ENCODE measurements around the gene GPR173.

GPR173 gene

DNA sequence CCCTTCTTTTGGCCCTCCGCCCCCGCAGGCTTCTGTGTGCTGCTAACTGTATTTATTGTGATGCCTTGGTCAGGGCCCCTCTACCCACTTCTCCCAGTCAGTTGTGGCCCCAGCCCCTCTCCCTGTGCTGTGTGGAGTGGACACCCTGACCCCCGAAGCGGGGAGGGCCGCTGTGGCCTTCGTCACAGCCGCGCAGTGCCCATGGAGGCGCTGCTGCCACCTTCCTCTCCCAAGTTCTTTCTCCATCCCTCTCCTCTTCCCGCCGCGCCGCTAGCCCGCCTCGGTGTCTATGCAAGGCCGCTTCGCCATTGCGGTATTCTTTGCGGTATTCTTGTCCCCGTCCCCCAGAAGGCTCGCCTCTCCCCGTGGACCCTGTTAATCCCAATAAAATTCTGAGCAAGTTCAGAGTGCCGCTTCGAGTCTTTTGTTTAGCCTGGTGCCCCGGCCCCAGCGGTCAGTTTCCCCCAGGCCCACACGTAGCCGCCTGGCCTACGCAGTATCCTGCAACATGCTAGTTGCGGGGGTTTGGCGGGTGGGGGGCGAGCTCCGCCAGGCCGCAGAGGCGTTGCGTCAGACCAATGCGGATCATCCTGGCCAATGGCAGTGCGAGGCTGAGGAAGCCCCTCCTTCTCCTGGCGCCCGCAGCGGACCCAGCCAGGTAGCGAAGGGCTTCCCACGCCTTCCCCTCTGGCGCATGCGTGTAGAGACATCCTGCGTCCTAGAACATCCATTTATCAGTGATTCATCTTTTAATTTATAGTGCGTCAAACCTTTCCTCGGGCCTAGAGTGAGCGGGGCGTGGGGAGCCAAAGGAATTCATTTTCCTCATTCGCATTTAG is 39.8 kb downstream of the GPR173 start:
- H3K4me3 ChIP-seq (replicated peaks; ENCODE audit: low read depth, low read length), result peak overlapping the region; percentile 17
- no peak for DNase-seq (ENCODE audit: extremely low read depth, low read depth)
- TF ChIP-seq, protein P1, sequence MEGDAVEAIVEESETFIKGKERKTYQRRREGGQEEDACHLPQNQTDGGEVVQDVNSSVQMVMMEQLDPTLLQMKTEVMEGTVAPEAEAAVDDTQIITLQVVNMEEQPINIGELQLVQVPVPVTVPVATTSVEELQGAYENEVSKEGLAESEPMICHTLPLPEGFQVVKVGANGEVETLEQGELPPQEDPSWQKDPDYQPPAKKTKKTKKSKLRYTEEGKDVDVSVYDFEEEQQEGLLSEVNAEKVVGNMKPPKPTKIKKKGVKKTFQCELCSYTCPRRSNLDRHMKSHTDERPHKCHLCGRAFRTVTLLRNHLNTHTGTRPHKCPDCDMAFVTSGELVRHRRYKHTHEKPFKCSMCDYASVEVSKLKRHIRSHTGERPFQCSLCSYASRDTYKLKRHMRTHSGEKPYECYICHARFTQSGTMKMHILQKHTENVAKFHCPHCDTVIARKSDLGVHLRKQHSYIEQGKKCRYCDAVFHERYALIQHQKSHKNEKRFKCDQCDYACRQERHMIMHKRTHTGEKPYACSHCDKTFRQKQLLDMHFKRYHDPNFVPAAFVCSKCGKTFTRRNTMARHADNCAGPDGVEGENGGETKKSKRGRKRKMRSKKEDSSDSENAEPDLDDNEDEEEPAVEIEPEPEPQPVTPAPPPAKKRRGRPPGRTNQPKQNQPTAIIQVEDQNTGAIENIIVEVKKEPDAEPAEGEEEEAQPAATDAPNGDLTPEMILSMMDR (IDR thresholded peaks at IDR 0.05; ENCODE audit: low read depth, low read length, missing control alignments), result no peak

DNA sequence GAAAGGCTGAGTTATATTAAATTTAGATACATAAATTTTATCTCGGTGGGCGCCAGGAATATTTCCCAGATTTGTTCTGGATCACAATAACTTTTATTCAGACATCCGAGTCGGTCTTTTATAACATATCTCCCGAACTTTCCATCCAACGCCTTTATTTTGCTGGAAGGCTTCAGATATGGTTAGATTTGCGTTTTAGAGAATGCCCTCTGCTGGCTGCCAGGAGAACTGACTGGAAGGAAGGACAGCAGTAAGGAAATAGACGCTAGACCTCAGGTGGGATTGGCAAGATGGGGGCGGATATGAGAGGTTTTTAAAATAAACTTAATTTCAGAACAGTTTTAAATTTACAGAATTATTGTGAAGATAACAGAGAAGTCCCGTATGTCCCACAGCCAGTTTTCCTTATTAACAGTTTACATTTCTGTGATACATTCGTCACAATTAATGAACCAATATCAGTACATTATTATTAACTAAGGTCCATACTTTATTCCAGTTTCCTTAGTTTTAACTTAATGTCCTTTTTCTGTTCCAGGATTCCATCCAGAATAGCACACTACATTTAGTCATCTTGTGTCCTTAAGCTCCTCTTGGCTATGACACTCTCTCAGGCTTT is 40.7 kb downstream of the GPR173 start:
- H3K4me3 ChIP-seq (replicated peaks; ENCODE audit: low read depth, low read length), result peak overlapping the region; percentile 17
- DNase-seq (ENCODE audit: extremely low read depth, low read depth), result no peak
- TF ChIP-seq, protein P1 (IDR thresholded peaks at IDR 0.05; ENCODE audit: low read depth, low read length, missing control alignments), result peak; percentile 71

DNA sequence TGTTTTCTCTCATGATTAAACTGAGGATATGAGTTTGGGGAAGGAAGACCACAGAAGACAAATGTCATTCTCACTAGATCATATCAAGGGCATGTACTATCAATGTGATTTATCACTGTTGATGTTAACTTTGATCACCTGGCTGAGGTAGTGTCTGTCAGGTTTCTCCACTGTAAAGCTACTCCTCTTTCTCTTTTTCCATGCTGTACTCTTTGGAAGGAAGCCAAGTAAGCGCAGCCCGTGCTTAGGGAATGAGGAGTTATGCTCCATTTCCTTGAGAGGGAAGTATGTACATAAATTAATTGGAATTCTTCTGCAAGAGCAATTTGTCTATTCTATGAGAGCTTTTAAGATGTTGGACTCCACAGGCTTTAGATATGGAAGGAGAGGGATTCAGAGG is 41.3 kb downstream of the GPR173 start:
- DNase-seq (ENCODE audit: extremely low read depth, low read depth), result no peak
- H3K4me3 ChIP-seq (replicated peaks; ENCODE audit: low read depth, low read length), result no peak overlapping the region
- TF ChIP-seq, protein P1 (IDR thresholded peaks at IDR 0.05; ENCODE audit: low read depth, low read length, missing control alignments), result no peak

DNA sequence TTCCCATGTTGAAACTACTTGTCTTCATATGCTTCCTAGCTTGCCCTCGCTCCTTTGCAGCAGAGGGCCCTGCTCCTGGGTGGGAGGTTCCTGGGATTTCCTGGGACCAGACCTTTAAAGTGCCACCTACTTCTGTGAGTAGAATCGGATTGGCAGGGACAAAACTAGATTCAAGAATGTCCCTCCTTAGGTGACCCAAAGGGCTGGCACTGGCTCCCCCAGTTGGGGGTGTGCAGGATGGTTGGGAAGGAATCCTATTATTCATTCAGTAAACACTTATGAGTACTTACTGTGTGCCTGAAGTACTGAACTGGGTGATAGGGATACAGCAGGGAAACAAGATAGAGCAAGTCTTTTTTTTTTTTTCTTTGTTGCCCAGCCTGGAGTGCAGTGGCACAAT is 42.8 kb downstream of the GPR173 start:
- TF ChIP-seq, protein P1 (IDR thresholded peaks at IDR 0.05; ENCODE audit: low read depth, low read length, missing control alignments), result no peak
- DNase-seq (ENCODE audit: extremely low read depth, low read depth), result no peak

DNA sequence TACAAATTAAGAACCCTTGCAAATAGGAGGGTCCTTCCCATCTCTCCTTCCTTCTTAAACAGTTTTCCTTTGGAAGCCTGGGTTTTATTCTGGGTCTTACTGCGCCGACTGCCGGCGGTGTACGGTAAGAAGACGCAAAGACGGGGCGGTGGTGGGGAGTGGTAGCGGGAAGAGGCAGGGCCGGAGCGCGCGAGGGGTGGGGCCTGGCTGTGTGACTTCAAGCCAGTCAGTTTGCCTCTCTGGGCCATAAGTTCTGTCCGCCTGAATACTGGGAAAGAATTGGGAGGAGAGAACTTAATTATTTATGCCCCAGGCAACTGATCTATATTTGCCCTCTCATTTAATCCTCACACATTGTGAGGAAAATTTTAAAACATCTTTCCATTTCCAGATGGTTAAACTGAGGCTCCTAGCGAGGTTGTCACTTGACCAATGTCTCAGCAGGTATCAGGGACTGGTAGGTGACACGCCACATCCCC is 44.6 kb downstream of the GPR173 start:
- DNase-seq (ENCODE audit: extremely low read depth, low read depth), result no peak
- TF ChIP-seq, protein P1 (IDR thresholded peaks at IDR 0.05; ENCODE audit: low read depth, low read length, missing control alignments), result peak; percentile 48
- peak overlapping the region; percentile 76 for H3K4me3 ChIP-seq (replicated peaks; ENCODE audit: low read depth, low read length)

More for the DNA sequence above, 42.8 kb downstream of the GPR173 start:
- H3K4me3 ChIP-seq (replicated peaks; ENCODE audit: low read depth, low read length), result no peak overlapping the region

DNA sequence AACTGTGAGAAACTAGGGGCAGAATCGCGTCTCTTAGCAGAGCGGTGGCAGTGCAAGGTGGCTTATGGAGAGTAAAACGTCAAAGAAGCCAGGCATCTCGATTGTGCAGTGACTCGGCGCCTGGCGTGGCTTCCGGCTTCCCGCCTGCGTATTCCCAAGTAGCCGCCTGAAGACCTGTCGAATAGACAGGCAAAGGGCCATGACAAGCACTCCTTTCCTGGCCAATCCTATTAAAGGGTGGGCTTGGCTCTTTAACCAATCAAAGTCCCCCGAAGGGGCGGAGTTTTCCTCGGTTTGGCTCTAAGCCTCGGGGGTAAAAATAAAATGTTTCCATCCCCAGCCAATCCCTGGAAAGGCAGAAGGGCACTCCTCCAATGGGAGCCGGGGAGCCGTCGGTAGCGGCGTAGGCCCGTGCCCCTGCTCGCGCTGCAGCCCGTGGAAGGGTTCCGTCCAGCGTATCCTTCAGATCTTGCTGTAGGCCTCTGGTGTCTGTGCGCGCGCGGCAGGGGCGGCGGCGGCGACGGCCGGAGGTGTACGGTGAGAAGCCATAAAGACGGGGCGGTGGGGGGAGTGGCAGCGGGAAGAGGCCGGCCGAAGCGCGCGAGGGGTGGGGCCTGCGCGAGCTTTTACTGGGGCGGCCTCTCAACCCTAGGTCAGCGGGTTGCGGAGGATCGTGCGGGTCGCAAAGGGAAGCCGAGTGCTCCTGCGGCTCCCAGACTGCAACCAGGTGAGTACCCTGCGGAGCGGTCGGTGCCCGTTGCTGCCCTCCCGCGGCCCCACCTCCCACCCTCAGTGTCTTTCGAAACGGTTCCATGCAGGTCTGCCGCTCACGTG is 45.4 kb downstream of the GPR173 start, which contains the start of gene KANTR:
Gene KANTR, plus strand, starts transcription at position 395 of the 834 bp plus-strand sequence. CDS start 30,131 bp downstream, outside the sequence.
- H3K4me3 ChIP-seq (replicated peaks; ENCODE audit: low read depth, low read length), result peak within 1 kb of the TSS; percentile 76
- TF ChIP-seq, protein P1 (IDR thresholded peaks at IDR 0.05; ENCODE audit: low read depth, low read length, missing control alignments), result no peak
- DNase-seq (ENCODE audit: extremely low read depth, low read depth), result peak; percentile 74
